Neural cell (in vitro differentiated cells): ENCODE results near the gene AVEN. TPM values are rescaled to one million over a fixed set of nuclear protein-coding genes. Genes with fewer than 3 reads are reported as not detected.

Experiments used
- H2AFZ ChIP-seq: fragments of 200-600, 300-800 bp; sonication (generic), shearing (Covaris generic); 2 replicates; pipeline ENCODE4 v1.6.0; 2014; ENCODE audit warnings: low read depth, mild to moderate bottlenecking, antibody characterized with exemption, low read length, moderate library complexity
- H3F3A ChIP-seq: fragments of 200-600 bp; shearing (Covaris generic); 2 replicates; pipeline ENCODE4 v1.6.1; 2016; ENCODE audit warnings: mild to moderate bottlenecking, moderate library complexity, mixed read lengths, antibody characterized with exemption, low read length; ENCODE audit not compliant: insufficient read depth, poor library complexity, severe bottlenecking
- H3K27ac ChIP-seq: fragments of 200-600, 300-800 bp; sonication (generic), shearing (Covaris generic); 2 replicates; pipeline ENCODE4 v1.5.1; 2014; ENCODE audit warnings: mild to moderate bottlenecking, low read length, moderate library complexity
- H3K27me3 ChIP-seq: fragments of 300-800, 200-600 bp; sonication (generic), shearing (Covaris generic); 2 replicates; pipeline ENCODE4 v1.6.0; 2014; ENCODE audit warnings: mild to moderate bottlenecking, low read depth, low read length, moderate library complexity; ENCODE audit not compliant: insufficient read depth
- H3K36me3 ChIP-seq: fragments of 300-800, 200-600 bp; sonication (generic), shearing (Covaris generic); 2 replicates; pipeline ENCODE4 v1.5.1; 2014; ENCODE audit warnings: mild to moderate bottlenecking, antibody characterized with exemption, low read length, moderate library complexity; ENCODE audit not compliant: insufficient read depth
- H3K4me2 ChIP-seq: fragments of 300-800, 200-600 bp; sonication (generic), shearing (Covaris generic); 2 replicates; pipeline ENCODE4 v1.6.0; 2014; ENCODE audit warnings: mild to moderate bottlenecking, low read length
- H3K4me3 ChIP-seq: fragments of 300-800, 200-600 bp; sonication (generic), shearing (Covaris generic); 2 replicates; pipeline ENCODE4 v1.5.1; 2014; ENCODE audit warnings: mild to moderate bottlenecking, low read length, moderate library complexity
- H3K79me2 ChIP-seq: fragments of 200-600 bp; shearing (Covaris generic); replicated peaks from 2 replicates; pipeline ENCODE4 v1.6.0; 2014; ENCODE audit warnings: mild to moderate bottlenecking, low read length, moderate library complexity; ENCODE audit not compliant: insufficient read depth
- H3K9ac ChIP-seq: fragments of 300-800, 200-600 bp; sonication (generic), shearing (Covaris generic); 2 replicates; pipeline ENCODE4 v1.6.1; 2016; ENCODE audit warnings: mild to moderate bottlenecking, low read length, mixed read lengths
- H3K9me2 ChIP-seq: fragments of 200-600 bp; shearing (Covaris generic); 2 replicates; pipeline ENCODE4 v1.6.1; 2016; ENCODE audit warnings: mild to moderate bottlenecking, low read length, mixed read lengths; ENCODE audit not compliant: insufficient read depth
- H3K9me3 ChIP-seq: fragments of 200-600, 300-800 bp; sonication (generic), shearing (Covaris generic); 2 replicates; pipeline ENCODE4 v1.6.1; 2016; ENCODE audit warnings: mild to moderate bottlenecking, mixed run types, low read length, moderate library complexity, mixed read lengths
- H4K20me1 ChIP-seq: fragments of 200-600 bp; shearing (Covaris generic); 2 replicates; pipeline ENCODE4 v1.6.1; 2016; ENCODE audit warnings: mild to moderate bottlenecking, mixed run types; ENCODE audit not compliant: insufficient read depth
- EP300 ChIP-seq: fragments of 450-650 bp; conservative IDR thresholded peaks from 2 replicates; pipeline ENCODE4 v1.6.1; 2014; ENCODE audit warnings: antibody characterized with exemption, mild to moderate bottlenecking, moderate library complexity; ENCODE audit not compliant: poor library complexity, severe bottlenecking
- EZH2 ChIP-seq: fragments of 200-600, 300-800 bp; shearing (Covaris generic), sonication (generic); IDR thresholded peaks from 2 replicates; pipeline ENCODE4 v1.6.1; 2014; ENCODE audit warnings: antibody characterized with exemption, low read length, borderline replicate concordance, mild to moderate bottlenecking; ENCODE audit not compliant: insufficient read depth, poor library complexity, severe bottlenecking
- MXI1 ChIP-seq: fragments of 450-650 bp; conservative IDR thresholded peaks from 2 replicates; pipeline ENCODE4 v1.6.1; 2014; ENCODE audit warnings: antibody characterized with exemption, mild to moderate bottlenecking; ENCODE audit not compliant: poor library complexity, severe bottlenecking
- POLR2AphosphoS5 ChIP-seq: IDR thresholded peaks from 2 replicates; pipeline ENCODE4 v1.6.1; 2012
- RAD21 ChIP-seq: fragments of 450-650 bp; conservative IDR thresholded peaks from 2 replicates; pipeline ENCODE4 v1.6.1; 2014; ENCODE audit warnings: antibody characterized with exemption, mild to moderate bottlenecking, moderate library complexity
- REST ChIP-seq: IDR thresholded peaks from 2 replicates; pipeline ENCODE4 v1.6.1; 2012; ENCODE audit warnings: borderline replicate concordance
- SMC3 ChIP-seq: fragments of 450-650 bp; conservative IDR thresholded peaks from 2 replicates; pipeline ENCODE4 v1.6.1; 2014; ENCODE audit warnings: antibody characterized with exemption, mild to moderate bottlenecking, moderate library complexity; ENCODE audit not compliant: poor library complexity
- TAF1 ChIP-seq: IDR thresholded peaks from 2 replicates; pipeline ENCODE4 v1.6.1; 2012; ENCODE audit warnings: low read depth
- polyA plus RNA-seq: library from polyadenylated mRNA; depleted of rRNA; stranded (reverse); fragments of >200 nt; gene quantifications from 2 replicates; pipeline ENCODE4 v1.2.3, GENCODE V29; 2014
- TF ChIP-seq, protein P1 (sequence below): fragments of 450-650 bp; IDR thresholded peaks from 2 replicates; pipeline ENCODE4 v1.5.1; 2014; ENCODE audit warnings: antibody characterized with exemption, mild to moderate bottlenecking, moderate library complexity; ENCODE audit not compliant: poor library complexity, severe bottlenecking

AVEN gene
- polyA plus RNA-seq, 1 donor from 2014 or later: 14.1 TPM

DNA sequence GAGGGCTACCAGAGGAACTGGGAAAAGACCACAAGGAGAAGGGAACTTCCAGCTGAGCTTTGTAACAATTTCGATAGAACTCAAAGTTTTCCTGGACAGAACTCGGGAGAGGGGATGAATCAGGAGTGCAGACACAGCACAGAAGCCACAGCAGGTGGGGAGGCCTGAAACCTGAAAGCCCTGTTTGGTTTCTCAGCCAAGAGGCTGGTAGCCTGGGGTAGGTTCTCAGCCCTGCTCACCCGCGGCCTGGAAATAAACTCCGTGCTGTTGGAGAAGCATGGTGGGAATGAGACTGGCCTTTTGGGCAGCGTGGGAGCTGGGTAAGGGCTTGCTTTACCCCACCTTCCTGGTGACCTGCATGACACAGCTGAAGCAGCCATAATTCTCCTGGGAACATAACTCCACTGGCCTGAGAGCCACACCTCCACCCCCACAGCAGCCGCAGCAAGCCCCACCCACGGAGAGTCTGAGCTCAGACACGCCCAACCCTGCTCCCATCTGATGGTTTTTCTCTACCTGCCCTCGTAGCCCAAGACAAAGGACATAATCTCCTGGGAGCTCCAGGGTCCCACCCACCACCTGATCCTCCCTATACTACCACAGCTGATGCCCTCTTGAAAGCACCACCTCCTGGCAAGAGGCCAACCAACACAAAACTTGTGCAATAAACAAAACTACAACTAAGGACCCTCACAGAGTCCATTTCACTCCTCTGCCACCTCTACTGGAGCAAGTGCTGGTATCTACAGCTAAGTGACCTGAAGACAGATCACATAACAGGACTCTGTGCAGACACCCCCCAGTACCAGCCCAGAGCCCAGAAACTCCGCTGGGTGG lies 123.2 kb downstream of the AVEN start:
- H3F3A ChIP-seq: no peaks in the 10 kb centered on the region
- no peaks in the 10 kb centered on the region for H3K9me3 ChIP-seq
- H3K9ac ChIP-seq: no peak overlapping the region
- no peak overlapping the region for H3K4me3 ChIP-seq
- no peaks in the 10 kb centered on the region for H3K9me2 ChIP-seq
- no peak overlapping the region for H3K4me2 ChIP-seq
- H4K20me1 ChIP-seq: no peaks in the 10 kb centered on the region
- H3K79me2 ChIP-seq: no peaks in the 10 kb centered on the region
- H3K27ac ChIP-seq: no peak overlapping the region
- no peak overlapping the region for H2AFZ ChIP-seq
- H3K36me3 ChIP-seq: no peaks in the 10 kb centered on the region
- TF ChIP-seq EZH2 (no peak), MXI1 (no peak), REST (no peak), TAF1 (no peak), SMC3 (no peak), POLR2AphosphoS5 (no peak), EP300 (no peak), RAD21 (no peak)
- TF ChIP-seq, protein P1, sequence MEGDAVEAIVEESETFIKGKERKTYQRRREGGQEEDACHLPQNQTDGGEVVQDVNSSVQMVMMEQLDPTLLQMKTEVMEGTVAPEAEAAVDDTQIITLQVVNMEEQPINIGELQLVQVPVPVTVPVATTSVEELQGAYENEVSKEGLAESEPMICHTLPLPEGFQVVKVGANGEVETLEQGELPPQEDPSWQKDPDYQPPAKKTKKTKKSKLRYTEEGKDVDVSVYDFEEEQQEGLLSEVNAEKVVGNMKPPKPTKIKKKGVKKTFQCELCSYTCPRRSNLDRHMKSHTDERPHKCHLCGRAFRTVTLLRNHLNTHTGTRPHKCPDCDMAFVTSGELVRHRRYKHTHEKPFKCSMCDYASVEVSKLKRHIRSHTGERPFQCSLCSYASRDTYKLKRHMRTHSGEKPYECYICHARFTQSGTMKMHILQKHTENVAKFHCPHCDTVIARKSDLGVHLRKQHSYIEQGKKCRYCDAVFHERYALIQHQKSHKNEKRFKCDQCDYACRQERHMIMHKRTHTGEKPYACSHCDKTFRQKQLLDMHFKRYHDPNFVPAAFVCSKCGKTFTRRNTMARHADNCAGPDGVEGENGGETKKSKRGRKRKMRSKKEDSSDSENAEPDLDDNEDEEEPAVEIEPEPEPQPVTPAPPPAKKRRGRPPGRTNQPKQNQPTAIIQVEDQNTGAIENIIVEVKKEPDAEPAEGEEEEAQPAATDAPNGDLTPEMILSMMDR: no peak
- no peaks in the 10 kb centered on the region for H3K27me3 ChIP-seq

DNA sequence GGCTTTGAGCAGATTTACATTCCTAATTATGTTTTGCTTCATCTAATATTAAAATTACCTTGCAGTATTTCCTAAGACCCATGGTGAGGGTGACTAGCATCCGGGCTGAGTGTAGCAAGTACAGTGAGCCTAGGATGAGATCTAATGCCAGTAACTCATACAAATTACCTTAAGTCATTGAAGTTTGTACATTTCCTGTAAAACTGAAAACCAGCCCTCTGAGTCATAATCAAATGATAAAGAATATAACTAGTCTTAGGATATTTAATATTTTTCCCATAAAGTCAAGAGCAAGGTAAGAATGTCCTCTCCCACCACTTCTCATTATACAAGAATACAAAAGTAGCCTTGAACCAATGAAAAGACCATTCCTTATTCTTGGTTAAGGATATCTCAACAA lies 125.5 kb downstream of the AVEN start:
- Histone ChIP-seq H3K79me2 (no peaks in the 10 kb centered on the region), H3K9ac (no peak overlapping the region), H3K4me2 (no peak overlapping the region), H4K20me1 (no peaks in the 10 kb centered on the region), H3K36me3 (no peaks in the 10 kb centered on the region), H3F3A (no peaks in the 10 kb centered on the region), H2AFZ (no peak overlapping the region), H3K27ac (no peak overlapping the region), H3K4me3 (no peak overlapping the region), H3K9me3 (no peaks in the 10 kb centered on the region), H3K27me3 (no peaks in the 10 kb centered on the region), H3K9me2 (no peaks in the 10 kb centered on the region)
- TF ChIP-seq REST (no peak), SMC3 (no peak), MXI1 (no peak), EZH2 (no peak), TAF1 (no peak), EP300 (no peak), POLR2AphosphoS5 (no peak), RAD21 (no peak)
- TF ChIP-seq, protein P1: no peak
